Small intestine (tissue), 7 donors: ENCODE measurements around the gene SOD1. TPM values are rescaled to one million over a fixed set of nuclear protein-coding genes. Genes with fewer than 3 reads are reported as not detected.
"Not testable (repeated sequence)": the region's sequence is repeated elsewhere in the genome, so short reads cannot be mapped to it uniquely, and the experiment has no call there.

Experiments
- DNase-seq, 2 donors: peaks; one replicate each; pipeline versions ENCODE4 v3.0.0 to v3.0.0-alpha.2; 2013
- FAIRE-seq: peaks from 2 replicates; lab custom pipeline; 2012; peaks lifted over from hg19 to GRCh38; lab: Jason Lieb, UNC
- H3K27ac ChIP-seq, 3 donors: one replicate each; pipeline ENCODE4 v1.5.1; 2013; ENCODE audit warnings: low read length in 2 of 3, mild to moderate bottlenecking in 2 of 3, control low read depth in 1 of 3, inconsistent platforms in 1 of 3, low read depth in 1 of 3, moderate library complexity in 1 of 3
- H3K27me3 ChIP-seq, 3 donors: one replicate each; pipeline ENCODE4 v1.6.1; 2013; ENCODE audit warnings: low read length in 3 of 3, inconsistent platforms in 1 of 3; ENCODE audit not compliant: control insufficient read depth in 3 of 3, insufficient read depth in 3 of 3
- H3K36me3 ChIP-seq, 3 donors: one replicate each; pipeline ENCODE4 v1.6.1; 2013; ENCODE audit warnings: low read length in 3 of 3, inconsistent platforms in 1 of 3, low read depth in 1 of 3, mild to moderate bottlenecking in 1 of 3, moderate library complexity in 1 of 3; ENCODE audit not compliant: control insufficient read depth in 3 of 3, insufficient read depth in 2 of 3
- H3K4me1 ChIP-seq, 3 donors: one replicate each; pipeline ENCODE4 v1.6.1; 2013; ENCODE audit warnings: low read length in 2 of 3, inconsistent platforms in 1 of 3, low read depth in 1 of 3, mild to moderate bottlenecking in 1 of 3, moderate library complexity in 1 of 3; ENCODE audit not compliant: control insufficient read depth in 3 of 3, insufficient read depth in 2 of 3
- H3K4me3 ChIP-seq, 3 donors: one replicate each; pipeline ENCODE4 v1.5.1; 2013; ENCODE audit warnings: low read length in 3 of 3, control low read depth in 1 of 3, inconsistent platforms in 1 of 3, low read depth in 1 of 3, mild to moderate bottlenecking in 1 of 3, moderate library complexity in 1 of 3
- H3K9me3 ChIP-seq, 2 donors: one replicate each; pipeline ENCODE4 v1.6.1; 2013; ENCODE audit warnings: low read depth in 1 of 2, low read length in 1 of 2; ENCODE audit not compliant: control insufficient read depth in 2 of 2, insufficient read depth in 1 of 2
- WGBS, 3 donors: extraction: QIAGEN DNeasy Blood & Tissue Kit; methylation state at CpG; one replicate each; pipeline ENCODE4 v1.1.7; 2013; 5-methylcytosine and 5-hydroxymethylcytosine counted together
- polyA plus RNA-seq, 4 donors: library from polyadenylated mRNA; stranded (reverse) in 3 of 4; unstranded in 1 of 4; fragments of 200-250 nt in 3 of 4; fragments of 120-200 nt in 1 of 4; gene quantifications; one replicate each; pipeline versions ENCODE4 v1.2.1 to v1.2.3, GENCODE V29; 2013
- donor health status: healthy with polysubstance abuse.
- donor health status: control.
- donor health status: control.
- donor health status: Bipolar disorder and iron deficiency.
- donor health status: healthy.

The SOD1 gene
- polyA plus RNA-seq, 4 donors, result 163 to 1,515 (median 759) TPM

DNA sequence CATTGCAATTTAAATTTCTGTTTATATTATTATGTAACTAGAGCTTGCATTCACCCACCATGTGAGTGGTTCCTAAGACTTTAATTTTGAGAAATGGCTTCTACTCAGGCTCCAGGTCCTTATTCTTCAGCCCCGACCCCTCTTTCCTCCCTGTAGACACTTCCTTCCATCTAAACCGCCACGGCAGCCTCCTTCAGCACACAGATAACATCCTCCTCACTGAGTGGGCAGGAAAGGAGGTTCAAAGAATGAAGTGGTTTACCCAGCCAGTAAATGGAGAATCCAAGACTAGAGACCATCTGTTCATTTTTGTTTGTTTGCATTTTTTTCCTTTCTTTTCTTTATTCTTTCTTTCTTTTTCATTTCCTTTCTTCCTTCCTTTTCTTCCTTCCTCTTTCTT is 37.1 kb upstream of the SOD1 start:
- no peak for DNase-seq
- Histone ChIP-seq H3K36me3 (no peaks in the 10 kb centered on the region), H3K27me3 (no peaks in the 10 kb centered on the region), H3K4me1 (peaks cover 0 to 2% (median 0%) of the 10 kb centered on the region in 3 donors), H3K27ac (no peak overlapping the region), H3K9me3 (peaks cover 0 to 3% of the 10 kb centered on the region in 2 donors), H3K4me3 (no peak overlapping the region)
- WGBS, 3 donors, result 53 to 80% (median 68%) methylated on average over 3 of the region's 3 CpGs
- FAIRE-seq, result no peak

DNA sequence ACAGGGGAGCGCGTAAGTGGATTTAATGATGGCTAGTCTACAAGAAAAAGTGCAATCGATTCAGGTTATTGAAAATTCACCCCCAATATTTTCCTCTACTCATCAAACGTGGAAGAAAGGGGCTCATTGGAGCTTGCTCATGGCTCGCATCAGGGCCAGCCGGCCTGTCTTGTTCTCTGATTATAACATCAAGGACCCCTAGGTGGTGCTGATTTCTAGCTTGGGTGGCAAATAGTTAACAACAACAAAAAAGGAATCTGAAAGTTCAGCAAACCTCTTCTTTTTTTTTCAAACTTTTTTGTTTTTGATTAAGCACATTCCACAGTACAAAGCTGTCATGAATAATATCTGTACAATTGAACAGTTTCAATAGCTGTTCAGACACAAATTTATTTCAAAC is 35.8 kb upstream of the SOD1 start:
- Histone ChIP-seq H3K4me3 (no peak overlapping the region), H3K9me3 (peaks cover 0 to 3% of the 10 kb centered on the region in 2 donors), H3K27ac (no peak overlapping the region), H3K27me3 (no peaks in the 10 kb centered on the region), H3K36me3 (no peaks in the 10 kb centered on the region), H3K4me1 (peaks cover 0 to 2% (median 0%) of the 10 kb centered on the region in 3 donors)
- DNase-seq (no peak), FAIRE-seq (no peak)
- 86 to 89% (median 87%) methylated on average over 6 of the region's 6 CpGs for WGBS, 3 donors

DNA sequence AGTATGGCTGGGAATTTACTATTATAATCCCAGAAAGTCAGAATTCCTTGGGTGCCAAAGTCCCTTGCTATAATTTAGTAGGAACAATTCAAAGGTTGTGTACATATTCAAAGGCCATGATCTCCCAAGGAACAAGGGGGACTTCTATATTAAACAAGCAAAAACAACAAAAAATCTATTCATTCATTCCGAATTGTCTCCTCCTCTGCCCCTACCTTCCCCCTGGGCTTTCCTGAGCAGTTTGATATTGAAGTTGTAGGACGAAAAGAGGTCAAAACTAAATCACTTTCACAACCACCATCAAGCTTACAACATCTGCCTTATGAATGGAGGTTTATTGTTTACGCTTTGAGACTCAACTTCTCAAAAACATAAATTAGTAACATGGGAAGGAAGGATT is 35.3 kb upstream of the SOD1 start:
- WGBS, 3 donors, result 60 to 73% (median 62%) methylated on average over 3 of the region's 3 CpGs
- Histone ChIP-seq H3K9me3 (peaks cover 0 to 1% of the 10 kb centered on the region in 2 donors), H3K36me3 (no peaks in the 10 kb centered on the region), H3K27ac (no peak overlapping the region), H3K4me3 (no peak overlapping the region), H3K27me3 (no peaks in the 10 kb centered on the region), H3K4me1 (peaks cover 0 to 2% (median 0%) of the 10 kb centered on the region in 3 donors)
- FAIRE-seq (no peak), DNase-seq (no peak)

DNA sequence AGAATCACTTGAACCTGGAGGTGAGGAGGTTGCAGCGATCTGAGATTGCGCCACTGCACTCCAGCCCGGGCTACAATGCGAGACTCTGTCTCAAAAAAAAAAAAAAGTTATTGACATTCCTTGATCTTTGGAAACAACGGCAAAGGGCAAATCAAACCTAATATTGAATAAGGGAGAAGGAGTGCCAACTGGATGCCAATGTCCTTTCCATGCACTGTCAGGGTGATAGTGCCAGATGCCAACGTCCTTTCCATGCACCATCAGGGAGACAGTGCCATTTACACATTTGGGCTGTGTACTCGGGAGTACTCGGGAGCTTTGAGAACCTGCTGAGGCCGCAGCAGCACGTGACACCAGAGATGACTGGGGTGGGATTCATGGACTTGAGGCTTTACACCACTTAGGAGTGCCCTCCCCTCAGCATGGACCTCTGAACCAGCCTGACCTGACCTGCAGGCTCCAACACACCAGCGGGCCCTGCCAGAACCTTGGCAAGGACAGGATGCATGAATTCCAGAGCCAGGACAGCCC is 34.5 kb upstream of the SOD1 start:
- DNase-seq (no peak), FAIRE-seq (no peak)
- peaks cover 0 to 2% (median 0%) of the 10 kb centered on the region in 3 donors for H3K4me1 ChIP-seq
- H3K27me3 ChIP-seq, result no peaks in the 10 kb centered on the region
- H3K36me3 ChIP-seq, result no peaks in the 10 kb centered on the region
- no peak overlapping the region for H3K4me3 ChIP-seq
- 89 to 92% (median 91%) methylated on average over 11 of the region's 11 CpGs for WGBS, 3 donors
- H3K9me3 ChIP-seq, result no peaks in the 10 kb centered on the region
- H3K27ac ChIP-seq, result no peak overlapping the region

DNA sequence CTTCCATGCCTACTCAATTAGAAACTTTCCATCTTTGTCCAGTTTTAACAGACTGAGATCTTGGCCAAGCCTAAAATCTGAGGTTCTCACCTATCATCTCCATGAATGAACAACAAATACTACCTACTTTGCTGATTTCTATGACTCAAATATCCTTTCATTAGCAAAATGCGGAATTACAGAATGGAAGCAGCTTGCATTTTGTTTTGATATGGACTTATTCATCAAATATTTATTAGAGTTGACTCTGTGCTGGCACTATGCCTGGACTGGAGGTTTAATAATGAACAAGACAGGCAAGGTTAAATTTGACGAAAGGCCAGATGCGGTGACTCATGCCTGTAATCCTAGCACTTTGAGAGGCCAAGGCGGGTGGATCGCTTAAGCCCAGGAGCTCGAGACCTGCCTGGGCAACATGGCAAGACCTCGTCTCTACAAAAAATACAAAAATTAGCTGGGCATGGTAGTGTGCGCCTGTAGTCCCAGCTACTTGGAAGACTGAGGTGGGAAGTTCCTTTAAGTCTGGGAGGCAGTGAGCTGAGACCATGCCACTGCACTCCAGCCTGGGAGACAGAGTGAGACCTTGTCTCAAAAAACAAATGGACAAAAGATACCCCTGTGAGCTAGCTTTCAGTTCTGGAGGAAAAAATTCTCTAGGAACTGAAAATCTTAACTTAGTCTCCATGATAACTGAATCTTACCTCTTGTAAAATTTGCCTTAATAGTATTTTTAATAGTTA is 29.4 kb upstream of the SOD1 start:
- Histone ChIP-seq H3K9me3 (no peaks in the 10 kb centered on the region), H3K4me3 (no peak overlapping the region), H3K36me3 (no peaks in the 10 kb centered on the region), H3K4me1 (no peaks in the 10 kb centered on the region), H3K27me3 (no peaks in the 10 kb centered on the region), H3K27ac (peak overlapping the region in 1 of 3 donors; percentile 20)
- WGBS, 3 donors, result 22 to 49% (median 31%) methylated on average over 8 of the region's 8 CpGs
- FAIRE-seq (no peak), DNase-seq (peak in 1 of 2 donors; percentile 97)

DNA sequence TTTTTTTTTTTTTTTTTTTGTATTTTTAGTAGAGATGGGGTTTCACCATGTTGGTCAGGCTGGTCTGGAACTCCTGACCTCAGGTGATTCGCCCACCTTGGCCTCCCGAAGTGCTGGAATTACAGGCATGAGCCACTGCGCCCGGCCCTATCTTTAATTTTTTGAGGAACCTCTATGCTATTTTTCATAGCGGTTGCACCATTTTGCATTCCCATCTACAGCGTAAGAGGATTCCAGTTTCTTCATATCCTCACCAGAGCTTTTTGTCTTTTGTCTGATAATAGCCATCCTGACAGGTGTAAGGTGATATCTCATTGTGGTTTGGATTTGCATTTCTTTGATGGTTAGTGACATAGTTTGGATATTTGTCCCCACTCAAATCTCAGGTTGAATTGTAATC is 27.6 kb upstream of the SOD1 start:
- not testable (repeated sequence) for DNase-seq, H3K27me3 ChIP-seq, H3K4me1 ChIP-seq, FAIRE-seq, H3K9me3 ChIP-seq, H3K27ac ChIP-seq, H3K36me3 ChIP-seq, H3K4me3 ChIP-seq
- WGBS, 3 donors, result 97 to 100% (median 98%) methylated on average over 6 of the region's 6 CpGs

DNA sequence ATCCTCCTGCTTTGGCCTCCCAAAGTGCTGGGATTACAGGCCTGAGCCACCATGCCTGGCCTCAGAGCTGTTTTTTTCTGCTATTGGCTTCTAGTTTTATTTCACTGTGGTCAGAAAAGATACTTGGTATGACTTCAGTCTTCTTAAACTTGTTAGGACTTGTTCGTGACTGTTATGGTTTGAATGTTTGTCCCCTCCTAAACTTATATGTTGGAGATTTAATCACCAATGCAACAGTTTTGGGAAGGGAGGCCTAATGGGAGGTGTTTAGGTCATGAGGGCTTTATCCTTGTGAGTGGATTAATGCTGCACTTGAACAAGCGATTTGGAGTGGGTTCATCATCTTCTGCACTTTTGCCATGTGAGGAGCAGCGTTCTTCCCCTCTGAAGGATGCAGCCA is 24.5 kb upstream of the SOD1 start:
- Histone ChIP-seq H3K4me3 (no peak overlapping the region), H3K4me1 (no peaks in the 10 kb centered on the region), H3K27me3 (no peaks in the 10 kb centered on the region), H3K27ac (no peak overlapping the region), H3K36me3 (no peaks in the 10 kb centered on the region), H3K9me3 (peaks cover 0 to 12% of the 10 kb centered on the region in 2 donors)
- 89 to 99% (median 93%) methylated on average over 3 of the region's 3 CpGs for WGBS, 3 donors
- DNase-seq (no peak), FAIRE-seq (no peak)

DNA sequence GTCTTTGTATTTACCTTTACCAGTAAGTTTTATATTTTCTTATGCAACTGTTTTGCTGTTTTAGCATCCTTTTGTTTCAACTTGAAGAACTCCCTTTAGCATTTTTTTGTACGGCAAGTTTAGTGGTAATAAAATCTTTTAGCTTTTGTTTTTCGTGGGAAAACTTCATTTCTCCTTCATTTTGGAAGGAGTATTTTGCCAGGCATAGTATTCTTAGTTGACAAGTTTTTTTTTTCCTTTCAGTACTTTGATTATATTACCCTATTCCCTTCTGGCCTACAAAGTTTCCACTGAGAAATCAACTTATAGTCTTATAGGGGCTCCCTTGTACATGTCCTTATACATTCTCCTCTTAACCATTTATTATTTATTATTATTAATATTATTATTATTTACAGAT is 22.6 kb upstream of the SOD1 start:
- H3K4me3 ChIP-seq, result no peak overlapping the region
- WGBS, 3 donors, result 76 to 81% (median 78%) methylated on average over 2 of the region's 2 CpGs
- peaks cover 0 to 15% of the 10 kb centered on the region in 2 donors for H3K9me3 ChIP-seq
- H3K4me1 ChIP-seq, result no peaks in the 10 kb centered on the region
- no peak for FAIRE-seq
- H3K27ac ChIP-seq, result no peak overlapping the region
- no peaks in the 10 kb centered on the region for H3K36me3 ChIP-seq
- H3K27me3 ChIP-seq, result no peaks in the 10 kb centered on the region
- DNase-seq, result no peak
